Mesothelial cell of epicardium (in vitro differentiated cells): ENCODE data around the gene KCTD11. TPM values are rescaled to one million over a fixed set of nuclear protein-coding genes. Genes with fewer than 3 reads are reported as not detected.

Experiments
- DNase-seq, 2 experiments: peaks; one replicate each; pipeline ENCODE4 v3.0.0; 2021; ENCODE audit warnings: low spot score in 2 of 2; ENCODE audit not compliant: unreplicated experiment in 2 of 2
- H3K27ac Mint-ChIP-seq: 2 replicates; pipeline ENCODE4 v1.8.0; 2021; ENCODE audit warnings: mixed read lengths
- H3K27me3 Mint-ChIP-seq: 2 replicates; pipeline ENCODE4 v1.8.0; 2021; ENCODE audit warnings: low read depth, mixed read lengths
- H3K36me3 Mint-ChIP-seq: 2 replicates; pipeline ENCODE4 v1.8.0; 2021; ENCODE audit warnings: mixed read lengths
- H3K4me1 Mint-ChIP-seq: 2 replicates; pipeline ENCODE4 v1.8.0; 2021; ENCODE audit warnings: mixed read lengths
- H3K4me3 Mint-ChIP-seq: 2 replicates; pipeline ENCODE4 v1.8.0; 2021; ENCODE audit warnings: mild to moderate bottlenecking, moderate library complexity, mixed read lengths
- H3K9me3 Mint-ChIP-seq: 2 replicates; pipeline ENCODE4 v1.8.0; 2021; ENCODE audit warnings: mixed read lengths
- CTCF ChIP-seq: fragments of 200-600 bp; sonication (generic); IDR thresholded peaks from one replicate; pipeline ENCODE4 v1.5.0; 2021; ENCODE audit warnings: antibody characterized with exemption; ENCODE audit not compliant: unreplicated experiment
- total RNA-seq: library from RNA; stranded (reverse); gene quantifications from 3 replicates; pipeline ENCODE4 v1.2.1, GENCODE V29; 2021

Gene KCTD11
- total RNA-seq, 1 donor from 2014 or later = 17.7 TPM

GRCh38 chr17:7308625-7309433, 43.1 kb upstream of the KCTD11 start:
- no peaks in the 10 kb centered on the region for H3K27me3 Mint-ChIP-seq
- H3K4me1 Mint-ChIP-seq = peaks cover 27% of the 10 kb centered on the region
- TF ChIP-seq CTCF = no peak
- peak overlapping the region; percentile 75 for H3K4me3 Mint-ChIP-seq
- peak overlapping the region; percentile 94 for H3K27ac Mint-ChIP-seq
- H3K36me3 Mint-ChIP-seq = peaks cover 27% of the 10 kb centered on the region
- no peaks in the 10 kb centered on the region for H3K9me3 Mint-ChIP-seq
- DNase-seq = peak in 1 of 2 experiments; percentile 66

- no peak for TF ChIP-seq CTCF
- DNase-seq = no peak
- peak overlapping the region; percentile 94 for H3K27ac Mint-ChIP-seq
- H3K9me3 Mint-ChIP-seq = no peaks in the 10 kb centered on the region
- peak overlapping the region; percentile 75 for H3K4me3 Mint-ChIP-seq
- no peaks in the 10 kb centered on the region for H3K27me3 Mint-ChIP-seq
- H3K4me1 Mint-ChIP-seq = peaks cover 32% of the 10 kb centered on the region
- peaks cover 29% of the 10 kb centered on the region for H3K36me3 Mint-ChIP-seq
Observed at GRCh38 chr17:7309628-7310027, 42.3 kb upstream of the KCTD11 start.

GRCh38 chr17:7311110-7311705, 40.8 kb upstream of the KCTD11 start:
- Mint-ChIP-seq H3K27ac (no peak overlapping the region), H3K36me3 (peaks cover 29% of the 10 kb centered on the region), H3K27me3 (no peaks in the 10 kb centered on the region), H3K4me1 (peaks cover 34% of the 10 kb centered on the region), H3K4me3 (no peak overlapping the region), H3K9me3 (no peaks in the 10 kb centered on the region)
- no peak for DNase-seq
- no peak for TF ChIP-seq CTCF

GRCh38 chr17:7312432-7313087, 39.4 kb upstream of the KCTD11 start:
- peaks cover 31% of the 10 kb centered on the region for H3K36me3 Mint-ChIP-seq
- peaks cover 32% of the 10 kb centered on the region for H3K4me1 Mint-ChIP-seq
- H3K27ac Mint-ChIP-seq = peak overlapping the region; percentile 16
- no peaks in the 10 kb centered on the region for H3K27me3 Mint-ChIP-seq
- DNase-seq = no peak
- no peak overlapping the region for H3K4me3 Mint-ChIP-seq
- H3K9me3 Mint-ChIP-seq = no peaks in the 10 kb centered on the region
- TF ChIP-seq CTCF = no peak

- peaks cover 32% of the 10 kb centered on the region for H3K4me1 Mint-ChIP-seq
- no peaks in the 10 kb centered on the region for H3K27me3 Mint-ChIP-seq
- no peak for DNase-seq
- peak overlapping the region; percentile 30 for H3K4me3 Mint-ChIP-seq
- H3K36me3 Mint-ChIP-seq = peaks cover 35% of the 10 kb centered on the region
- H3K9me3 Mint-ChIP-seq = no peaks in the 10 kb centered on the region
- H3K27ac Mint-ChIP-seq = peak overlapping the region; percentile 16
- TF ChIP-seq CTCF = no peak
Observed at GRCh38 chr17:7313088-7313889, 38.7 kb upstream of the KCTD11 start.
